ENCODE results near the gene SHFL.

- TF ChIP-seq, protein P1, sequence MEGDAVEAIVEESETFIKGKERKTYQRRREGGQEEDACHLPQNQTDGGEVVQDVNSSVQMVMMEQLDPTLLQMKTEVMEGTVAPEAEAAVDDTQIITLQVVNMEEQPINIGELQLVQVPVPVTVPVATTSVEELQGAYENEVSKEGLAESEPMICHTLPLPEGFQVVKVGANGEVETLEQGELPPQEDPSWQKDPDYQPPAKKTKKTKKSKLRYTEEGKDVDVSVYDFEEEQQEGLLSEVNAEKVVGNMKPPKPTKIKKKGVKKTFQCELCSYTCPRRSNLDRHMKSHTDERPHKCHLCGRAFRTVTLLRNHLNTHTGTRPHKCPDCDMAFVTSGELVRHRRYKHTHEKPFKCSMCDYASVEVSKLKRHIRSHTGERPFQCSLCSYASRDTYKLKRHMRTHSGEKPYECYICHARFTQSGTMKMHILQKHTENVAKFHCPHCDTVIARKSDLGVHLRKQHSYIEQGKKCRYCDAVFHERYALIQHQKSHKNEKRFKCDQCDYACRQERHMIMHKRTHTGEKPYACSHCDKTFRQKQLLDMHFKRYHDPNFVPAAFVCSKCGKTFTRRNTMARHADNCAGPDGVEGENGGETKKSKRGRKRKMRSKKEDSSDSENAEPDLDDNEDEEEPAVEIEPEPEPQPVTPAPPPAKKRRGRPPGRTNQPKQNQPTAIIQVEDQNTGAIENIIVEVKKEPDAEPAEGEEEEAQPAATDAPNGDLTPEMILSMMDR (IDR thresholded peaks at IDR 0.05; ENCODE audit: poor library complexity, severe bottlenecking) = no peak
- TF ChIP-seq POLR2AphosphoS5 (IDR thresholded peaks at IDR 0.05) (no peak), RAD21 (conservative IDR thresholded peaks at IDR 0.05) (no peak), EZH2 (IDR thresholded peaks at IDR 0.05; ENCODE audit: borderline replicate concordance, insufficient read depth, low read length, poor library complexity, severe bottlenecking) (no peak), TAF1 (IDR thresholded peaks at IDR 0.05; ENCODE audit: low read depth) (no peak), MXI1 (conservative IDR thresholded peaks at IDR 0.05; ENCODE audit: poor library complexity, severe bottlenecking) (no peak), SMC3 (conservative IDR thresholded peaks at IDR 0.05; ENCODE audit: poor library complexity) (no peak), EP300 (conservative IDR thresholded peaks at IDR 0.05; ENCODE audit: poor library complexity, severe bottlenecking) (no peak)
- TF ChIP-seq, protein P2, sequence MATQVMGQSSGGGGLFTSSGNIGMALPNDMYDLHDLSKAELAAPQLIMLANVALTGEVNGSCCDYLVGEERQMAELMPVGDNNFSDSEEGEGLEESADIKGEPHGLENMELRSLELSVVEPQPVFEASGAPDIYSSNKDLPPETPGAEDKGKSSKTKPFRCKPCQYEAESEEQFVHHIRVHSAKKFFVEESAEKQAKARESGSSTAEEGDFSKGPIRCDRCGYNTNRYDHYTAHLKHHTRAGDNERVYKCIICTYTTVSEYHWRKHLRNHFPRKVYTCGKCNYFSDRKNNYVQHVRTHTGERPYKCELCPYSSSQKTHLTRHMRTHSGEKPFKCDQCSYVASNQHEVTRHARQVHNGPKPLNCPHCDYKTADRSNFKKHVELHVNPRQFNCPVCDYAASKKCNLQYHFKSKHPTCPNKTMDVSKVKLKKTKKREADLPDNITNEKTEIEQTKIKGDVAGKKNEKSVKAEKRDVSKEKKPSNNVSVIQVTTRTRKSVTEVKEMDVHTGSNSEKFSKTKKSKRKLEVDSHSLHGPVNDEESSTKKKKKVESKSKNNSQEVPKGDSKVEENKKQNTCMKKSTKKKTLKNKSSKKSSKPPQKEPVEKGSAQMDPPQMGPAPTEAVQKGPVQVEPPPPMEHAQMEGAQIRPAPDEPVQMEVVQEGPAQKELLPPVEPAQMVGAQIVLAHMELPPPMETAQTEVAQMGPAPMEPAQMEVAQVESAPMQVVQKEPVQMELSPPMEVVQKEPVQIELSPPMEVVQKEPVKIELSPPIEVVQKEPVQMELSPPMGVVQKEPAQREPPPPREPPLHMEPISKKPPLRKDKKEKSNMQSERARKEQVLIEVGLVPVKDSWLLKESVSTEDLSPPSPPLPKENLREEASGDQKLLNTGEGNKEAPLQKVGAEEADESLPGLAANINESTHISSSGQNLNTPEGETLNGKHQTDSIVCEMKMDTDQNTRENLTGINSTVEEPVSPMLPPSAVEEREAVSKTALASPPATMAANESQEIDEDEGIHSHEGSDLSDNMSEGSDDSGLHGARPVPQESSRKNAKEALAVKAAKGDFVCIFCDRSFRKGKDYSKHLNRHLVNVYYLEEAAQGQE (IDR thresholded peaks at IDR 0.05; ENCODE audit: borderline replicate concordance) = no peak
Observed at GRCh38 chr19:10114651-10115391, 28.7 kb downstream of the SHFL start.

Data from neural cell (in vitro differentiated cells).